Measurements from ENCODE around the gene MRPL36. TPM values are rescaled to one million over a fixed set of nuclear protein-coding genes. Genes with fewer than 3 reads are reported as not detected.

The MRPL36 gene
- total RNA-seq, 4 donors from 2014 or later, result 44.6 to 54.9 (median 49.3) TPM

DNA sequence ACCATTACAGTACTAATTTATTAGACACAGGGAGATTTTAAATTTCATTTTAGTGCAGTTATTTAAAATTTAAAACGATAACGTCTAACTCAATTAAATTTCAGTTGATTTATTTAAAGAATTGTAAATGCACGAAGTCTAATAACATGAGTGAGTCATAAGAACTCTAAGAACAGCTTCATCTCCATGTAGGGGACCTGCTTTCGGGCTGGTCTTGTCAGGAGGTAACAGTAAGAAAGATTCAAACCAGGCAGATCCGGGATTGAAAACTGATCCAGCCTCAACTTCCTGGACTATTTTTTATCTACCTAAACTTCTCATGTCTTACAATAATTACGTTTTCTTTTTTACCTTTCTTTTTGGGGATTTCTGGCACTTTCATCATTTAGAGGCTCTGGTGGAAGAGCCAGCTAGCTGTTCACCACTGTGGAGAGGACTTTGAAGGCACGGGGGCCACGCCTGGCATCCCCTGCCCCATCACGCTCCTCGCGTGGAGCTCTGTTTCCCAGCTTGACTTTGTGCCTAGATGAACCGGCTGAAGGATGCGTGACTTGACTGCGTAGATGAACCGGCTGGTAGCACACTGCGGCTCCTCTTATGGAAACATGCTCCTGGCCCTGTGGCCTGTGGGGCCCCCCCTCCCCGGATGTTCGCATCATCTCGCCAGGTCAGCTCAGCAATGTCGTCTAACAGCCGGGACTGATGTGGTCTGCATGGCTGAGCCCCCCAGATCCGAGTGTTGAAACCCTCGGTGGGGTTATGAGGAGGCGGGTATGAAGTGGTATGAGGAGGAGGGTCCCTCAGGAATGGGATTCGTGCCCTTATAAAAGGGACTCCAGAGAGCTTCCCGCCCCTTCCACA lies 27.6 kb upstream of the MRPL36 start:
- Histone ChIP-seq H3K27me3 (peaks cover 0 to 8% (median 0%) of the 10 kb centered on the region in 4 donors), H3K9me3 (no peaks in the 10 kb centered on the region), H3K4me1 (no peaks in the 10 kb centered on the region), H3K27ac (no peak overlapping the region), H3K4me3 (no peak overlapping the region), H3K36me3 (peaks cover 0 to 43% (median 3%) of the 10 kb centered on the region in 3 donors)
- intact Hi-C loops (cut with DNase I), result no loop called here
- DNase-seq, result no peak
- 93 to 94% methylated on average over 16 to 22 of the region's 26 CpGs for WGBS, 2 donors
- no peak for TF ChIP-seq POLR2A (IDR thresholded peaks at IDR 0.05)
- TF ChIP-seq, protein P1, sequence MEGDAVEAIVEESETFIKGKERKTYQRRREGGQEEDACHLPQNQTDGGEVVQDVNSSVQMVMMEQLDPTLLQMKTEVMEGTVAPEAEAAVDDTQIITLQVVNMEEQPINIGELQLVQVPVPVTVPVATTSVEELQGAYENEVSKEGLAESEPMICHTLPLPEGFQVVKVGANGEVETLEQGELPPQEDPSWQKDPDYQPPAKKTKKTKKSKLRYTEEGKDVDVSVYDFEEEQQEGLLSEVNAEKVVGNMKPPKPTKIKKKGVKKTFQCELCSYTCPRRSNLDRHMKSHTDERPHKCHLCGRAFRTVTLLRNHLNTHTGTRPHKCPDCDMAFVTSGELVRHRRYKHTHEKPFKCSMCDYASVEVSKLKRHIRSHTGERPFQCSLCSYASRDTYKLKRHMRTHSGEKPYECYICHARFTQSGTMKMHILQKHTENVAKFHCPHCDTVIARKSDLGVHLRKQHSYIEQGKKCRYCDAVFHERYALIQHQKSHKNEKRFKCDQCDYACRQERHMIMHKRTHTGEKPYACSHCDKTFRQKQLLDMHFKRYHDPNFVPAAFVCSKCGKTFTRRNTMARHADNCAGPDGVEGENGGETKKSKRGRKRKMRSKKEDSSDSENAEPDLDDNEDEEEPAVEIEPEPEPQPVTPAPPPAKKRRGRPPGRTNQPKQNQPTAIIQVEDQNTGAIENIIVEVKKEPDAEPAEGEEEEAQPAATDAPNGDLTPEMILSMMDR (IDR thresholded peaks at IDR 0.05), result no peak

DNA sequence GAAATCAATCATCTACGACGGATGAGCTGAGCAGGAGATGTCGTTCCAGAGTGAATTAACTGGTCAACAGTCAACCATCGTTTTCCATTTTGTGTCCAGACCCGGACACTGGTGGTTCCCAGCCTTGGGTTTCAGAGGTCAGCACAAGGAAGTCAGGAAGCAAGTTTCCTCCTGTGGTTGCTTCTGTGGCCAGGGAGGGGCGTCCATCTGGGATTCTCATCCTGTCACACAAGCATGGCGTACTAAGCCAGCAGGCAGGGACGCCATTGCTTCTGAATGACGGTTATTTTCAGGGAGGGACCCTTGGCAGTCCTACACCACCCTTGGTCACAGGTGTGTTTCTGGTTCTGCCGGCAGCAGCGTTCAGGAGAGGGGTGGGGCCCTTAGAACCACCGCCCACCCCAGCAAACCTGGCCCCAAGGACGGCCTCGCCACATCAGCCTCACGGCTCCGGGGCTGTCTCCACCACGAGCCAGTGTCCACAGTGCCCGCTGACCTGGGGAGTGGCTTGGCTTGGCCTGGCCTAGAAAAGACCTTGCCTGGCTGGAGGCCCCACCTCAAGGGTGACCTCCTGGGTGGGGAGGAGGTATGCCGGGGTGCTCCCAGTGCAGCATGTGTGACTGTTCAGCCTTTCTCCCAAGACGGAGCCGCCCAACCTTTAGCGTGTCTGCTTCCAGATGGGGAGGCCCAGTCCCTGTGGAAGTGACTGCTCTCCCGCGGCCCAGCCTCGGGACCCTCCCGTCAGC lies 26.8 kb upstream of the MRPL36 start:
- TF ChIP-seq POLR2A (IDR thresholded peaks at IDR 0.05), result no peak
- TF ChIP-seq, protein P1 (IDR thresholded peaks at IDR 0.05), result no peak
- no peak overlapping the region for H3K4me3 ChIP-seq
- H3K27me3 ChIP-seq, result no peaks in the 10 kb centered on the region
- no peak for DNase-seq
- no peaks in the 10 kb centered on the region for H3K9me3 ChIP-seq
- intact Hi-C loops (cut with DNase I), result no loop called here
- H3K27ac ChIP-seq, result no peak overlapping the region
- peaks cover 0 to 51% (median 8%) of the 10 kb centered on the region in 3 donors for H3K36me3 ChIP-seq
- H3K4me1 ChIP-seq, result no peaks in the 10 kb centered on the region
- 87 to 90% methylated on average over 12 to 21 of the region's 26 CpGs for WGBS, 2 donors

DNA sequence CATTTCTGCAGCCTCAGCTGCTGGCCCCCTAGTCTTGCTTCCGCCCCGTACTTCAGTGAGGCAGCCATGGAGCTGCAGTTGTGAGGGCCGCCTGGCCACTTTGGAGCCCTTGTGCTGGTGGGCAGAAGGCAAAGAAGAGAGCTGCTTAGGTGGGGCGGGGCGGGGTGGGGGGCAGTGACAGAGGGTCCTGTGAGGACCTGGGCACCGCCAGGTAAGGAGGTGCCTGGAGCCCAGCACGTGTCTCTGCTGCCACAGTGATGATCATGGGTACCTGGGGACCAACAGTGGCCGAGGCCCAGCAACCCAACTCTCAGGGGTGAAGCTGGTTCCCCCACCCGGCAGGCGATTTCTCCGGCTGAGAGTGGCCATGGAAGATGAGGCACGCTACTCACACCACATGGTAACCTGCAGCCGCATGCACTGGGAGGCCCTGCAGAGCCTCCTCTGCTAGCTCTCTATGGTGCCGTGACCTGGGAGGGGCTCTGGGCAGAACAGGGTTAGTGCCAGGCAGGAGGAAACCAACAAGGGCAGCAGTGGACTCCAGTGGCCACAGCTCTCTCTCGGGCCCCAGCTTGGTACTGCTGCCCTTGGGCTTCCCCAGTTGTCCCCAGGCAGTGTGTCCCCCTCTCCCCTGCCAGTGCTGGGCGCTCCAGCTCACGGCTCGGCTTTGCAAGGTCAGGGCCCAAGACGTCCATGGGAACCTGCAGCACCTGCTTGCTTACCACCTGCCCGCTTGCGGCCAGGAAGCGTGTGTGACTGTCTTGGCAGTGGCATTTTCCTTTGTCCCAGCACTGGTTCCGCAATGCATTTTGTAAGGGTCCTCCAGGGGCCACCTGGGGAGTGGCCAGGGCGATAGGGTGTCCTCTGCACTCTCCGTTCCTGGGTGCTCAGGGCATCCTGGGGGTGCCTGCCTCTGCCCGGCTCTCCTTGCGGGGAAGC lies 25.5 kb upstream of the MRPL36 start:
- Histone ChIP-seq H3K27me3 (no peaks in the 10 kb centered on the region), H3K4me1 (no peaks in the 10 kb centered on the region), H3K9me3 (no peaks in the 10 kb centered on the region), H3K36me3 (peaks cover 6 to 64% (median 16%) of the 10 kb centered on the region in 3 donors), H3K4me3 (no peak overlapping the region), H3K27ac (no peak overlapping the region)
- TF ChIP-seq, protein P1 (IDR thresholded peaks at IDR 0.05), result no peak
- TF ChIP-seq POLR2A (IDR thresholded peaks at IDR 0.05), result no peak
- no peak for DNase-seq
- intact Hi-C loops (cut with DNase I), result no loop called here
- WGBS, 2 donors, result 83 to 96% methylated on average over 1 to 5 of the region's 27 CpGs

DNA sequence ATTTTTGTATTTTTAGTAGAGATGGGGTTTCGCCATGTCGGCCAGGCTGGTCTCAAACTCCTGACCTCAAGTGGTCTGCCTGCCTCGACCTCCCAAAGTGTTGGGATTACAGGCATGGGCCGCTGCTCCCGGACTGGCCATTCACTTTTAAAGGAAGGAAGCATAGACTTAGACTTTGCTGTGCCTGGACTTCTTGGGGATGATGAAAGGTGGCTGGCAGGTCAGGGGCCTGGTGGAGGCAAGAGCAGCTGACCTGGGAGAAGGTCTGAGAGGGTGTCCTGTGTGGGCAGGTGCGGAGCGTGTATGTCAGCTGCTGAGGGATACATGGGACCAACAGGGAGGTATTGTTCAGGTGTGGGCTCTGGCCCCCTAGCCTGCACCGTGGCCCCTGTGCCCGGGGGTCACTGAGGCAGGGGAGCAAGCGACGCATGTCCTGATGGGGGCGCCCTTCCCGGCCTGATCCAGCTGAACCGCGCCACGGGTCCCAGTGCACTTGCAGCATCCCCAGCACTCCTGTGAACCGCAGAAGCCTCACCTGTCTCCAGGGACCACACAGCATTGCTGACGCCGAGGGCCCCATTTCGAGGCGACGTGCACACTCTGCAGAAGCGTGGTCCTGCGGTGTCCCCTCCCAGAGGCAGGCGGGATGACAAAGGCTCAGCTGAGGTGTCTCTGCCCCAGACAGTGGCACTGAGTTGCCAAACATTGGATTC lies 24.6 kb upstream of the MRPL36 start:
- no peaks in the 10 kb centered on the region for H3K9me3 ChIP-seq
- H3K4me3 ChIP-seq, result no peak overlapping the region
- WGBS, 2 donors, result 85 to 92% methylated on average over 4 to 14 of the region's 25 CpGs
- H3K27ac ChIP-seq, result no peak overlapping the region
- peaks cover 6 to 73% (median 16%) of the 10 kb centered on the region in 3 donors for H3K36me3 ChIP-seq
- TF ChIP-seq, protein P1 (IDR thresholded peaks at IDR 0.05), result no peak
- TF ChIP-seq POLR2A (IDR thresholded peaks at IDR 0.05), result no peak
- H3K27me3 ChIP-seq, result no peaks in the 10 kb centered on the region
- no peak for DNase-seq
- H3K4me1 ChIP-seq, result no peaks in the 10 kb centered on the region
- intact Hi-C loops (cut with DNase I), result no loop called here
